ENCODE data around the gene GNAS-AS1. TPM values are rescaled to one million over a fixed set of nuclear protein-coding genes. Genes with fewer than 3 reads are reported as not detected.

The GNAS-AS1 gene
- total RNA-seq, 1 experiment from 2014 or later = 6.8 TPM

GRCh38 chr20:58864346-58864745 lies 13.6 kb upstream of the GNAS-AS1 start:
- DNase-seq = no peak
- intact Hi-C loops (cut with micrococcal nuclease; ENCODE audit: unreplicated experiment) = loop anchor here (10.0 kb wide), 1 partner anchor 630 kb away; no protein-coding TSS in a partner anchor

GRCh38 chr20:58863044-58863790 lies 12.5 kb upstream of the GNAS-AS1 start:
- intact Hi-C loops (cut with micrococcal nuclease; ENCODE audit: unreplicated experiment) = loop anchor here (10.0 kb wide), 1 partner anchor 628 kb away; no protein-coding TSS in a partner anchor
- POLR2A ChIA-PET (ENCODE audit: unreplicated experiment) = no interaction called here

More at GRCh38 chr20:58864346-58864745, 13.6 kb upstream of the GNAS-AS1 start:
- ChIA-PET POLR2A (ENCODE audit: unreplicated experiment) (no interaction called here), CTCF (no interaction called here)
- Histone ChIP-seq H3K4me1 (replicated peaks; ENCODE audit: insufficient read depth) (0 out of 2 replicates have a peak, but pooled peaks cover 7% of the 10 kb centered on the region), H3K4me2 (no peak overlapping the region), H3K4me3 (no peak overlapping the region), H3F3A (ENCODE audit: insufficient read depth, low read depth) (no peaks in the 10 kb centered on the region), H3K79me2 (ENCODE audit: low read depth) (no peaks in the 10 kb centered on the region), H3K27ac (no peak overlapping the region), H3K27me3 (ENCODE audit: insufficient read depth, low read depth) (peaks cover 8% of the 10 kb centered on the region), H4K20me1 (ENCODE audit: insufficient read depth) (no peaks in the 10 kb centered on the region), H3K36me3 (ENCODE audit: low read depth) (no peaks in the 10 kb centered on the region), H2AFZ (no peak overlapping the region), H3K9me2 (ENCODE audit: insufficient read depth) (no peaks in the 10 kb centered on the region), H3K9me3 (ENCODE audit: insufficient read depth, low read depth) (no peaks in the 10 kb centered on the region)
- BruUV-seq (replicated peaks) = no TSS peak
- TF ChIP-seq EZH2 (IDR thresholded peaks at IDR 0.05; ENCODE audit: low read depth) (no peak), CTCF (conservative IDR thresholded peaks at IDR 0.05) (peak; percentile 64)

More at GRCh38 chr20:58863044-58863790, 12.5 kb upstream of the GNAS-AS1 start:
- no peaks in the 10 kb centered on the region for H3K36me3 ChIP-seq (ENCODE audit: low read depth)
- H2AFZ ChIP-seq = no peak overlapping the region
- no peak for TF ChIP-seq EZH2 (IDR thresholded peaks at IDR 0.05; ENCODE audit: low read depth)
- no peak for TF ChIP-seq CTCF (conservative IDR thresholded peaks at IDR 0.05)
- DNase-seq = no peak
- no peak overlapping the region for H3K4me3 ChIP-seq
- no peaks in the 10 kb centered on the region for H3K9me3 ChIP-seq (ENCODE audit: insufficient read depth, low read depth)
- H3K27me3 ChIP-seq (ENCODE audit: insufficient read depth, low read depth) = peaks cover 19% of the 10 kb centered on the region
- no peaks in the 10 kb centered on the region for H4K20me1 ChIP-seq (ENCODE audit: insufficient read depth)
- H3K9me2 ChIP-seq (ENCODE audit: insufficient read depth) = no peaks in the 10 kb centered on the region
- H3K4me2 ChIP-seq = no peak overlapping the region
- CTCF ChIA-PET = interaction anchor here (0.6 to 0.7 kb wide), 2 partner anchors 12 to 208 kb away, joined by 3 to 10 read pairs; no protein-coding TSS in a partner anchor
- no peaks in the 10 kb centered on the region for H3F3A ChIP-seq (ENCODE audit: insufficient read depth, low read depth)
- H3K79me2 ChIP-seq (ENCODE audit: low read depth) = no peaks in the 10 kb centered on the region
- 0 out of 2 replicates have a peak, but pooled peaks cover 7% of the 10 kb centered on the region for H3K4me1 ChIP-seq (replicated peaks; ENCODE audit: insufficient read depth)
- H3K27ac ChIP-seq = no peak overlapping the region
- no TSS peak for BruUV-seq (replicated peaks)
